COLO668 (cell line): ENCODE measurements around the gene TEX19.
"Not testable (repeated sequence)": the region's sequence is repeated elsewhere in the genome, so short reads cannot be mapped to it uniquely, and the experiment has no call there.

ENCODE experiments used
- DNase-seq: peaks from one replicate; lab custom pipeline; 2025; ENCODE audit not compliant: unreplicated experiment; lab: John Stamatoyannopoulos, UW

The TEX19 gene

GRCh38 chr17:82353484-82353883 lies 5.6 kb upstream of the TEX19 start:
- DNase-seq, result peak; percentile 71

GRCh38 chr17:82354804-82355308 lies 4.2 kb upstream of the TEX19 start:
- DNase-seq, result no peak

GRCh38 chr17:82355770-82356427 lies 3.1 kb upstream of the TEX19 start:
- DNase-seq, result no peak

GRCh38 chr17:82356845-82357355 lies 2.1 kb upstream of the TEX19 start:
- peak; percentile 83 for DNase-seq

- peak; percentile 62 for DNase-seq
Observed at GRCh38 chr17:82357394-82357793, 1.7 kb upstream of the TEX19 start.

GRCh38 chr17:82359451-82360074 lies 516 bp downstream of the TEX19 start:
- not testable (repeated sequence) for DNase-seq

- no peak for DNase-seq
Observed at GRCh38 chr17:82361885-82362633, 3.0 kb downstream of the TEX19 start.

- no peak for DNase-seq
Observed at GRCh38 chr17:82365606-82366295, 6.7 kb downstream of the TEX19 start.

GRCh38 chr17:82366749-82367148 lies 7.7 kb downstream of the TEX19 start:
- DNase-seq, result peak; percentile 9

- DNase-seq, result no peak
Observed at GRCh38 chr17:82367724-82368524, 8.9 kb downstream of the TEX19 start.

- DNase-seq, result no peak
Observed at GRCh38 chr17:82369211-82369610, 10.2 kb downstream of the TEX19 start.

- no peak for DNase-seq
Observed at GRCh38 chr17:82370471-82371332, 11.7 kb downstream of the TEX19 start.

- peak; percentile 11 for DNase-seq
Observed at GRCh38 chr17:82371333-82372248, 12.5 kb downstream of the TEX19 start, which contains the start of gene UTS2R. UTS2R (plus strand) TSS chr17:82371765; CDS start chr17:82374325, 2,560 bp downstream.

- DNase-seq, result no peak
Observed at GRCh38 chr17:82372249-82373071, 13.4 kb downstream of the TEX19 start.

GRCh38 chr17:82373072-82373452 lies 14.0 kb downstream of the TEX19 start:
- DNase-seq, result not testable (repeated sequence)

GRCh38 chr17:82373731-82374625 lies 14.9 kb downstream of the TEX19 start:
- no peak for DNase-seq
